RWPE1 (cell line): ENCODE results near the gene EPHB2.

Source experiments
- CTCF ChIA-PET: fragments of 350-600 bp; sonication (Branson Sonifier 250); formaldehyde crosslinking; extraction: SDS; loops from one replicate; lab custom pipeline; 2021; lab: Yijun Ruan, JAX
- POLR2A ChIA-PET: fragments of 400-600 bp; formaldehyde crosslinking; extraction: SDS; loops from one replicate; lab custom pipeline; 2020; ENCODE audit warnings: antibody characterized with exemption; ENCODE audit not compliant: low non-redundant PET; lab: Yijun Ruan, JAX
- DNase-seq: peaks from one replicate; pipeline ENCODE4 v3.0.0; 2012; ENCODE audit warnings: low spot score
- H3K27ac ChIP-seq: fragments of 450-650 bp; 2 replicates; pipeline ENCODE4 v1.5.1; 2017
- CTCF ChIP-seq: fragments of 450-650 bp; conservative IDR thresholded peaks from 2 replicates; pipeline ENCODE4 v1.5.1; 2017; ENCODE audit warnings: low read depth, mild to moderate bottlenecking

EPHB2 gene

DNA sequence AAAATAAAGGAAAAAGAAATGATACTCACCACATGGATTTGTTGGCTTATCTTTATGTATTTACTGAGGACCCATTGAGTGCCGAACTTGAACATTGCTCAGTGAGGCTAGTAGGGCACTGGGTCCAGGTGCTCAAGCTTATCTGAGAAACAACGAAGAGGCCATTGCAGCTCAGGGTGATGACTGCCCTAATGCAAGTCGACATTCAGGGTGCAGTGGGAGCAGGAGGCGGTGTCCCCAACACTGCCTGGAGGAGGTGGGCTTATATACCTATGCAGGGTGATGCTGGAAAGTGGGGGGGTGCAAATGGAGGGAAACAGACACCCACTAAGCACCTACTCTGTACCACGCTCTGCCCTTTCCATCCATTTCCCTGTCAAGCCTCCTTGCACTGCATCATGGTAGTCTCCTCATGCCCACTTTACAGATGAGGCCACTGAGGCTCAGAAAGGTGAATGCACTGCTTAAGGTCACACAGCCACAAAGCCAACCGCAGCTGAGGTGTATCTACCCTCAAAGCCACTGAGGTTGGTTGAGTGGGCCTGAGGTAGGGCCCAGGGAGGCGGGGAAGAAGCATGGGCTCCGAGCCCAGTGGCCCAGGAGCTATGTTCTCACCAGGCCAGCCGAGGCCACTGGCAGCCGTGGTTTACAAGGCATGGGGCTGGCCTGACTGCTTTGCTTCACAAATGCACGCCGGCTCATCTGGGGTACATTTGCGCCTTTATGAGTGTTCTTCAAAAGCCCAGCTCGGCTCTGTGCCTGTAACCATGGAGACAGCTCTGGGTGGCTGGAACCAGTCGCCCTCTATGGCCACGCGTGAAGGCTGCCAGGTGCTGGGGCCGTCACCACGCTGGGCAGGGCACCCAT is 103.8 kb downstream of the EPHB2 start:
- no peak for DNase-seq
- H3K27ac ChIP-seq = no peak overlapping the region
- POLR2A ChIA-PET = no interaction called here
- no peak for TF ChIP-seq CTCF
- CTCF ChIA-PET = no interaction called here

GRCh38 chr1:22815043-22815365 is 104.4 kb downstream of the EPHB2 start:
- POLR2A ChIA-PET = no interaction called here
- CTCF ChIA-PET = no interaction called here
- DNase-seq = no peak
- peak overlapping the region; percentile 20; the same call in 1 of the 2 replicates for H3K27ac ChIP-seq
- no peak for TF ChIP-seq CTCF

GRCh38 chr1:22815421-22816066 is 104.9 kb downstream of the EPHB2 start:
- peak overlapping the region; percentile 20; the same call in 1 of the 2 replicates for H3K27ac ChIP-seq
- CTCF ChIA-PET = no interaction called here
- TF ChIP-seq CTCF = no peak
- POLR2A ChIA-PET = no interaction called here
- no peak for DNase-seq

- H3K27ac ChIP-seq = peak overlapping the region; percentile 16; the same call in 1 of the 2 replicates
- DNase-seq = no peak
- ChIA-PET CTCF (no interaction called here), POLR2A (no interaction called here)
- no peak for TF ChIP-seq CTCF
These were observed 105.6 kb downstream of the EPHB2 start for GRCh38 chr1:22816067-22816775.

- peak overlapping the region; percentile 16 for H3K27ac ChIP-seq
- ChIA-PET POLR2A (no interaction called here), CTCF (no interaction called here)
- no peak for TF ChIP-seq CTCF
- DNase-seq = no peak
These were observed 106.2 kb downstream of the EPHB2 start for GRCh38 chr1:22816803-22817202.

DNA sequence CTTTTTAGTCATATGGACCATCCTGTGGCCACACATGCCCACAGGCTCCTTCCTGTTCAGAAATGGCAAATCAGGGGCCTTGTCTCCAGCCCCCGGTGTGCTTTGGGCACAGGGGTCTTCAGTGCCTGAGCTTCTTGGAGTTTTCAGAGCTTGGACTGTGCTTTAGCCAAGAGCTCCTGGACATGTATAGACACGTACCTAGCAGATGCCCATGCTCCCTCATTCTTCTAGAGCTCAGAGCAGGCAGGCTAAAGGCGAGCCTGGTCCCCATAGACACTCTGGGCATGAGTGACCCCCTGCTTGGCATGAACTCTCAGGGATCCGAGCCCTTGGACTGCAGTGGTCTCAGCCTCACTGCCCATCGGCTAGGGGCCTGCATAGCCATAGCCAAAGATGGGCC is 106.8 kb downstream of the EPHB2 start:
- no peak for DNase-seq
- no peak for TF ChIP-seq CTCF
- POLR2A ChIA-PET = no interaction called here
- CTCF ChIA-PET = interaction anchor here (0.5 to 0.8 kb wide), 2 partner anchors 16 to 44 kb away, joined by 3 read pairs; no protein-coding TSS in a partner anchor
- H3K27ac ChIP-seq = peak overlapping the region; percentile 16
